Esophagus muscularis mucosa (tissue), 4 donors: ENCODE results near the gene ABHD17C. TPM values are rescaled to one million over a fixed set of nuclear protein-coding genes. Genes with fewer than 3 reads are reported as not detected.
A peak's percentile ranks its signal among the peaks of the same experiment; 100 is the strongest.
"Not testable (repeated sequence)": the region's sequence is repeated elsewhere in the genome, so short reads cannot be mapped to it uniquely, and the experiment has no call there.

Experiments
- DNase-seq: peaks from one replicate; pipeline ENCODE4 v3.0.0-alpha.2; 2017; ENCODE audit errors: extremely low spot score
- H3K27ac ChIP-seq, 4 donors: fragments of 200-600 bp; sonication (generic); replicated peaks in 1 of 4; 1 replicate in 3 of 4; 2 replicates in 1 of 4; pipeline ENCODE4 v1.5.1; 2016 to 2019; ENCODE audit warnings: mild to moderate bottlenecking in 1 of 4
- H3K27me3 ChIP-seq, 4 donors: fragments of 200-600 bp; sonication (generic); one replicate each; pipeline versions ENCODE4 v1.5.1 to v1.6.0; 2016 to 2019
- H3K36me3 ChIP-seq, 4 donors: fragments of 200-600 bp; sonication (generic); one replicate each; pipeline ENCODE4 v1.5.1; 2016 to 2019
- H3K4me1 ChIP-seq, 4 donors: fragments of 200-600 bp; sonication (generic); one replicate each; pipeline ENCODE4 v1.5.1; 2016 to 2019
- H3K4me3 ChIP-seq, 4 donors: fragments of 200-600 bp; sonication (generic); 1 replicate in 2 of 4; 2 replicates in 2 of 4; pipeline ENCODE4 v1.5.1; 2016 to 2019; ENCODE audit warnings: mild to moderate bottlenecking in 4 of 4, moderate library complexity in 1 of 4
- H3K9me3 ChIP-seq, 4 donors: fragments of 200-600 bp; sonication (generic); 1 replicate in 3 of 4; 2 replicates in 1 of 4; pipeline ENCODE4 v1.5.1; 2016 to 2019
- EP300 ChIP-seq: sonication (generic); formaldehyde crosslinking; IDR thresholded peaks from one replicate; pipeline ENCODE4 v1.6.1; 2017; ENCODE audit warnings: antibody characterized with exemption
- POLR2A ChIP-seq: fragments of 450-650 bp; IDR thresholded peaks from one replicate; pipeline ENCODE4 v1.6.1; 2017; ENCODE audit warnings: antibody characterized with exemption, moderate library complexity, mild to moderate bottlenecking, low read depth
- POLR2AphosphoS5 ChIP-seq, 2 donors: sonication (generic); formaldehyde crosslinking; IDR thresholded peaks; one replicate each; pipeline ENCODE4 v1.6.1; 2017; ENCODE audit warnings: antibody characterized with exemption in 2 of 2
- WGBS: methylation state at CpG from one replicate; pipeline ENCODE4 v1.1.5; 2018; 5-methylcytosine and 5-hydroxymethylcytosine counted together
- intact Hi-C: fragments of 100-400 bp; cut with DNase I; formaldehyde crosslinking; loops from one replicate; pipeline ENCODE4 v1.15.1; 2023
- total RNA-seq, 4 donors: library from RNA; depleted of rRNA; stranded (reverse); fragments of >200 nt; gene quantifications; one replicate each; pipeline versions ENCODE4 v1.1.0 to v1.2.1, GENCODE V29; 2016
- TF ChIP-seq, protein P1 (sequence below), 3 experiments: fragments of 200-600 bp in 2 of 3; fragments of 450-650 bp in 1 of 3; sonication (generic) in 2 of 3; IDR thresholded peaks; one replicate each; pipeline ENCODE4 v1.5.1; 2017 to 2019; ENCODE audit warnings: antibody characterized with exemption in 3 of 3, mild to moderate bottlenecking in 2 of 3, moderate library complexity in 1 of 3

Gene ABHD17C
- total RNA-seq: 1 to 10 TPM; 1.5 to 7.1 (median 3.5) TPM

DNA sequence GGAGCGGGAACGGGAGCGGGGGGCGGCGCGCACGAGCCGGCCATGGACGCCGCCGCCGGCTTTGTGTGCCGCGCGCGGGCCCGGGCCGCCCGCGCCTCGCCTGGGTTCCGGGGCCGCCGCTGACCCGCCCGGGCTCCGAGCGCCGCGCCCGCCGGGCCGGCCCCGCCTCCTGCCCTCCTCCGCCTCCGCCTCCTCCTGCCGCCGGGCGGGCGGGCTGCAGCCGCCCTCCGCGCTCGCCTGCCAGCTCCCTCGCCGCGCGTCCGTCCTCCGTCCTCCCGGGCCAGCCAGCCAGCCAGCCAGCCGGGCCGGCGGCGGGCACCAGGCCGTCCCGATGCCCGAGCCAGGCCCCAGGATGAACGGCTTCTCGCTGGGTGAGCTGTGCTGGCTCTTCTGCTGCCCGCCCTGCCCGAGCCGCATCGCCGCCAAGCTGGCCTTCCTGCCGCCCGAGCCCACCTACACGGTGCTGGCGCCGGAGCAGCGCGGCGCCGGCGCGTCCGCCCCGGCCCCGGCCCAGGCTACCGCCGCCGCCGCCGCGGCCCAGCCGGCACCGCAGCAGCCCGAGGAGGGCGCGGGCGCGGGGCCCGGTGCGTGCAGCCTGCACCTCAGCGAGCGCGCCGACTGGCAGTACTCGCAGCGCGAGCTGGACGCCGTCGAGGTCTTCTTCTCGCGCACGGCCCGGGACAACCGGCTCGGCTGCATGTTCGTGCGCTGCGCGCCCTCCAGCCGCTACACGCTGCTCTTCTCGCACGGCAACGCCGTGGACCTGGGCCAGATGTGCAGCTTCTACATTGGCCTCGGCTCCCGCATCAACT lies at the start of gene ABHD17C:
ABHD17C (plus strand) TSS at position 212 of the 812 bp plus-strand sequence; CDS start at position 332, 120 bp downstream.
- DNase-seq: no peak
- peaks cover 14 to 36% (median 28%) of the 10 kb centered on the region in 4 donors for H3K4me1 ChIP-seq
- intact Hi-C loops: loop anchor here (2.0 to 10.0 kb wide), 3 partner anchors 81 to 1349 kb away; partner anchors contain the start of genes MESD and MEX3B
- no peaks in the 10 kb centered on the region for H3K36me3 ChIP-seq
- TF ChIP-seq, protein P1, sequence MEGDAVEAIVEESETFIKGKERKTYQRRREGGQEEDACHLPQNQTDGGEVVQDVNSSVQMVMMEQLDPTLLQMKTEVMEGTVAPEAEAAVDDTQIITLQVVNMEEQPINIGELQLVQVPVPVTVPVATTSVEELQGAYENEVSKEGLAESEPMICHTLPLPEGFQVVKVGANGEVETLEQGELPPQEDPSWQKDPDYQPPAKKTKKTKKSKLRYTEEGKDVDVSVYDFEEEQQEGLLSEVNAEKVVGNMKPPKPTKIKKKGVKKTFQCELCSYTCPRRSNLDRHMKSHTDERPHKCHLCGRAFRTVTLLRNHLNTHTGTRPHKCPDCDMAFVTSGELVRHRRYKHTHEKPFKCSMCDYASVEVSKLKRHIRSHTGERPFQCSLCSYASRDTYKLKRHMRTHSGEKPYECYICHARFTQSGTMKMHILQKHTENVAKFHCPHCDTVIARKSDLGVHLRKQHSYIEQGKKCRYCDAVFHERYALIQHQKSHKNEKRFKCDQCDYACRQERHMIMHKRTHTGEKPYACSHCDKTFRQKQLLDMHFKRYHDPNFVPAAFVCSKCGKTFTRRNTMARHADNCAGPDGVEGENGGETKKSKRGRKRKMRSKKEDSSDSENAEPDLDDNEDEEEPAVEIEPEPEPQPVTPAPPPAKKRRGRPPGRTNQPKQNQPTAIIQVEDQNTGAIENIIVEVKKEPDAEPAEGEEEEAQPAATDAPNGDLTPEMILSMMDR (IDR thresholded peaks at IDR 0.05): no peak
- no peak for TF ChIP-seq POLR2A
- peak in 1 of 2 donors; percentile 22 for TF ChIP-seq POLR2AphosphoS5 (IDR thresholded peaks at IDR 0.05)
- no peak for TF ChIP-seq EP300
- H3K27me3 ChIP-seq: no peaks in the 10 kb centered on the region
- peak within 1 kb of the TSS; percentile 86 to 92 (median 89) for H3K27ac ChIP-seq
- WGBS: 0% methylated on average over 2 of the region's 122 CpGs
- H3K4me3 ChIP-seq: peak within 1 kb of the TSS; percentile 73 to 92 (median 84)
- no peaks in the 10 kb centered on the region for H3K9me3 ChIP-seq

DNA sequence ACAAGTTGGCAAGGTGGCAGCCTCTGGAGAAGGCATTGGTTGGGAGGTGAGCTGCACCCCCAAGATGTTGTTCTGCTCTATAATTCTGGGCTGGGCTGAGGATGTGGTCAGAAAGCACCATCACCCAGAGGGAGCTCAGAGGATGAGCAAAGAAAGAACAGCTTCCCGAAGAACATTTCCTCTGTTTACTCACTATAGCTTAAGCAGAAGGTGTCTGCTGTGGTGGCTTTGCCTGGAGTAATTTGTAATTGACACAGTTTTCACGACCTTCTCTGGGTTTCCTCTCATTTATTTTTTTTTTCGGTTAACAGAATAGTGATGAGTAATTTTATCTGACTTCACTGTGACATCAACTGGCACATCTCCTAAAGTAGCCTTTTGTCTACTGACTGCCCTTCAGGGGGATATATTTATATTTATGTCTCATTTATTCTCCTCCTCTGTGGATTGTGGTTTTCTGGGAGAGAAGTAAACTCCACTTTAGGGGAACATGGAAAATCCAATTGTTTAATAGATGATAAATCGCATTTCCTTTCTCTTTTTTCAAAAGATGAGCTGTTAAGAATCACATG lies 49.5 kb upstream of the ABHD17C start:
- Histone ChIP-seq H3K27ac (no peak overlapping the region), H3K4me1 (no peaks in the 10 kb centered on the region), H3K4me3 (no peak overlapping the region), H3K9me3 (peaks cover 0 to 7% (median 3%) of the 10 kb centered on the region in 4 donors), H3K36me3 (no peaks in the 10 kb centered on the region), H3K27me3 (no peaks in the 10 kb centered on the region)
- 47% methylated on average over 4 of the region's 4 CpGs for whole genome bisulfite sequencing
- DNase-seq: peak; percentile 57
- TF ChIP-seq EP300 (no peak), POLR2AphosphoS5 (IDR thresholded peaks at IDR 0.05) (no peak), POLR2A (no peak)
- TF ChIP-seq, protein P1 (IDR thresholded peaks at IDR 0.05): no peak
- intact Hi-C loops: no loop called here

- H3K36me3 ChIP-seq, H3K27ac ChIP-seq, H3K27me3 ChIP-seq, intact Hi-C loops, H3K4me1 ChIP-seq, H3K4me3 ChIP-seq, DNase-seq: not testable (repeated sequence)
- H3K9me3 ChIP-seq: peaks cover 0 to 12% (median 9%) of the 10 kb centered on the region in 4 donors
- WGBS: 98% methylated on average over 10 of the region's 30 CpGs
Measured at GRCh38 chr15:80647424-80647823, 47.7 kb upstream of the ABHD17C start.

DNA sequence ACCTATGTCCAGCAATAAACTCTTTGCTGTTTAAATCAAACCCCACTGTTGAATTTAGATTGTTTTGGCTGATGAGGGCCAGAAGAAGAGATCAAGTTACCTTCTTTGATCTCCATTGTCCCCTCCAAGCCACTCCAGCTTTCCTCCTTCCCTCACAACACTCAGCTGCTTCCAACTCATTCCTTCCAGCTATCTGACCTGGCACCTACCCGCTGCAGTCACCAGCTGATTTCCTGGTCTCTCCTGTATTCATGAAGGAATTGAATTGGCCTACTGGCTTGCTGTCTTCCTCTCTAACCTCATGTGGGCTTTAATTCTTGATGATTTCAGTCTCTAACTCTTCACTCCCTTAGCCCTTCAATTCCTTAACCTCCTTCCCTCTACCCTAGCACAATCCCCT lies 40.8 kb upstream of the ABHD17C start:
- intact Hi-C loops: no loop called here
- Histone ChIP-seq H3K36me3 (no peaks in the 10 kb centered on the region), H3K27ac (no peak overlapping the region), H3K27me3 (no peaks in the 10 kb centered on the region), H3K9me3 (peaks cover 0 to 20% (median 13%) of the 10 kb centered on the region in 4 donors), H3K4me3 (no peak overlapping the region), H3K4me1 (no peaks in the 10 kb centered on the region)
- no CpG with 5 or more reads among the region's 1 CpG for WGBS
- no peak for TF ChIP-seq EP300
- TF ChIP-seq, protein P1 (IDR thresholded peaks at IDR 0.05): no peak
- no peak for DNase-seq

DNA sequence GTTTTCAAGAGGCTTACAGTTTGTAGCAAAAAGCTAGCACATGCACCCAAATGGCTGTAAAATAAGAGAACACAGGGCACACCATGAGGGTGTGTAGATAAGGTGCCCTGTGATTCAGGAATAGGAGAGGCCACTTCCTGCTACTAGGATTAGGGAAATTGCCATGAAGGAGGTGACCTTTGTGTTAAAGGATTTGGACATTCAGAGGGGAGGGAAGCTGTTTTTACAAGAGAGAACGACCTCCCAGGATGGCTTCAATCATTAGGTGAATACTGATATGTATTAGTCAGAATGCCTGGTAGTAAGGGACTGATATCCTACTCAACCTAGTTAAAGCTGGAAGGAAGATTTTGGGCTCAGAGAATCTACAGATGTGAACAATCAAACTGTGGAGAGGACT lies 35.7 kb upstream of the ABHD17C start:
- TF ChIP-seq EP300 (no peak), POLR2A (no peak), POLR2AphosphoS5 (IDR thresholded peaks at IDR 0.05) (no peak)
- TF ChIP-seq, protein P1 (IDR thresholded peaks at IDR 0.05): no peak
- Histone ChIP-seq H3K36me3 (no peaks in the 10 kb centered on the region), H3K4me3 (no peak overlapping the region), H3K4me1 (no peaks in the 10 kb centered on the region), H3K9me3 (no peaks in the 10 kb centered on the region), H3K27me3 (no peaks in the 10 kb centered on the region), H3K27ac (no peak overlapping the region)
- 29% methylated on average over 1 of the region's 1 CpG for WGBS
- intact Hi-C loops: no loop called here
- no peak for DNase-seq
